Gastroesophageal sphincter (tissue), 4 donors: Measurements from ENCODE around the gene CARS2. TPM values are rescaled to one million over a fixed set of nuclear protein-coding genes. Genes with fewer than 3 reads are reported as not detected.

ENCODE experiments used
- ATAC-seq: fragments of 150-250 bp; one replicate; pipeline ENCODE4 v1.9.1; 2016; ENCODE audit warnings: mild to moderate bottlenecking, moderate library complexity
- H3K27ac ChIP-seq, 4 donors: fragments of 200-600 bp; sonication (generic) in 3 of 4; 1 replicate in 3 of 4; 2 replicates in 1 of 4; pipeline ENCODE4 v1.5.1; 2016 to 2019
- H3K27me3 ChIP-seq: fragments of 200-600 bp; sonication (generic); one replicate; pipeline ENCODE4 v1.5.1; 2019
- H3K36me3 ChIP-seq, 2 donors: fragments of 200-600 bp; sonication (generic); one replicate each; pipeline ENCODE4 v1.5.1; 2019; ENCODE audit warnings: control low read depth in 1 of 2
- H3K4me1 ChIP-seq, 3 donors: fragments of 200-600 bp; sonication (generic); 1 replicate in 2 of 3; 2 replicates in 1 of 3; pipeline ENCODE4 v1.5.1; 2016 to 2019; ENCODE audit warnings: control low read depth in 2 of 3
- H3K4me3 ChIP-seq, 2 donors: fragments of 200-600 bp; sonication (generic); one replicate each; pipeline ENCODE4 v1.5.1; 2019; ENCODE audit warnings: mild to moderate bottlenecking in 1 of 2, moderate library complexity in 1 of 2
- H3K9me3 ChIP-seq, 3 donors: fragments of 200-600 bp; sonication (generic); one replicate each; pipeline ENCODE4 v1.5.1; 2017 to 2019; ENCODE audit warnings: control low read depth in 2 of 3
- EP300 ChIP-seq: sonication (generic); formaldehyde crosslinking; IDR thresholded peaks from one replicate; pipeline ENCODE4 v1.6.1; 2017; ENCODE audit warnings: antibody characterized with exemption, mild to moderate bottlenecking
- POLR2A ChIP-seq, 2 donors: fragments of 450-650 bp; IDR thresholded peaks; one replicate each; pipeline ENCODE4 v1.6.1; 2017; ENCODE audit warnings: antibody characterized with exemption in 2 of 2, mild to moderate bottlenecking in 2 of 2, moderate library complexity in 1 of 2
- POLR2AphosphoS5 ChIP-seq: sonication (generic); formaldehyde crosslinking; IDR thresholded peaks from one replicate; pipeline ENCODE4 v1.6.1; 2017; ENCODE audit warnings: antibody characterized with exemption
- WGBS, 2 donors: methylation state at CpG; one replicate each; pipeline ENCODE4 v1.1.5; 2018; ENCODE audit warnings: low coverage in 1 of 2; 5-methylcytosine and 5-hydroxymethylcytosine counted together
- total RNA-seq, 4 donors: library from RNA; depleted of rRNA; stranded (reverse); fragments of >200 nt; gene quantifications; one replicate each; pipeline ENCODE4 v1.1.0, GENCODE V29; 2016
- TF ChIP-seq, protein P1 (sequence below), 4 experiments: fragments of 200-600 bp in 2 of 4; fragments of 450-650 bp in 2 of 4; sonication (generic) in 1 of 4; IDR thresholded peaks; one replicate each; pipeline ENCODE4 v1.5.1; 2017 to 2019; ENCODE audit warnings: antibody characterized with exemption in 4 of 4, mild to moderate bottlenecking in 2 of 4, moderate library complexity in 2 of 4

Gene CARS2
- total RNA-seq, 4 donors from 2014 or later: 36.6 to 69.1 (median 53.8) TPM

DNA sequence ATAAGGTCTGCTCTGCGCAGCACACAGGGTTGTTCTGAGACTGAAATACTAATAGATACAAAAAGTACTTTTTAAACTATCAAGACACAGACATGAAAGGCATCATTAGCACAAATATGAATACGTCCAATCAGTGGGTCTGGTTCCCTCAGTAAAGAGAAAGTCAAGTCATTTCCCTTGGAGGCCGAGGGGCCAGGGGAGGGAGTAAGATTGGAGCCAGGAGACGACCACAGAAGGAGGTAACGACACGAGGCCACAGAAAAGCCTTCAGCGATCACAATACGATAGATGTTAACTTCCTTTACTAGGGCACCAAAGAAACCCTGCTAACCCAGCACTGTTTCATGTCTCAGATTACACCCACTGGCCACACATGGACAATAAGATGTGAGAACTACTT, 5.3 kb downstream of the CARS2 start:
- TF ChIP-seq, protein P1, sequence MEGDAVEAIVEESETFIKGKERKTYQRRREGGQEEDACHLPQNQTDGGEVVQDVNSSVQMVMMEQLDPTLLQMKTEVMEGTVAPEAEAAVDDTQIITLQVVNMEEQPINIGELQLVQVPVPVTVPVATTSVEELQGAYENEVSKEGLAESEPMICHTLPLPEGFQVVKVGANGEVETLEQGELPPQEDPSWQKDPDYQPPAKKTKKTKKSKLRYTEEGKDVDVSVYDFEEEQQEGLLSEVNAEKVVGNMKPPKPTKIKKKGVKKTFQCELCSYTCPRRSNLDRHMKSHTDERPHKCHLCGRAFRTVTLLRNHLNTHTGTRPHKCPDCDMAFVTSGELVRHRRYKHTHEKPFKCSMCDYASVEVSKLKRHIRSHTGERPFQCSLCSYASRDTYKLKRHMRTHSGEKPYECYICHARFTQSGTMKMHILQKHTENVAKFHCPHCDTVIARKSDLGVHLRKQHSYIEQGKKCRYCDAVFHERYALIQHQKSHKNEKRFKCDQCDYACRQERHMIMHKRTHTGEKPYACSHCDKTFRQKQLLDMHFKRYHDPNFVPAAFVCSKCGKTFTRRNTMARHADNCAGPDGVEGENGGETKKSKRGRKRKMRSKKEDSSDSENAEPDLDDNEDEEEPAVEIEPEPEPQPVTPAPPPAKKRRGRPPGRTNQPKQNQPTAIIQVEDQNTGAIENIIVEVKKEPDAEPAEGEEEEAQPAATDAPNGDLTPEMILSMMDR (IDR thresholded peaks at IDR 0.05): no peak
- TF ChIP-seq POLR2A (IDR thresholded peaks at IDR 0.05) (no peak), EP300 (no peak), POLR2AphosphoS5 (no peak)
- Histone ChIP-seq H3K4me3 (no peak overlapping the region), H3K27ac (no peak overlapping the region), H3K9me3 (no peaks in the 10 kb centered on the region), H3K4me1 (peaks cover 2 to 44% (median 6%) of the 10 kb centered on the region in 3 donors), H3K27me3 (no peaks in the 10 kb centered on the region), H3K36me3 (peaks cover 0 to 78% of the 10 kb centered on the region in 2 donors)
- no peak for ATAC-seq
- WGBS, 2 donors: 79 to 94% methylated on average over 8 of the region's 8 CpGs

DNA sequence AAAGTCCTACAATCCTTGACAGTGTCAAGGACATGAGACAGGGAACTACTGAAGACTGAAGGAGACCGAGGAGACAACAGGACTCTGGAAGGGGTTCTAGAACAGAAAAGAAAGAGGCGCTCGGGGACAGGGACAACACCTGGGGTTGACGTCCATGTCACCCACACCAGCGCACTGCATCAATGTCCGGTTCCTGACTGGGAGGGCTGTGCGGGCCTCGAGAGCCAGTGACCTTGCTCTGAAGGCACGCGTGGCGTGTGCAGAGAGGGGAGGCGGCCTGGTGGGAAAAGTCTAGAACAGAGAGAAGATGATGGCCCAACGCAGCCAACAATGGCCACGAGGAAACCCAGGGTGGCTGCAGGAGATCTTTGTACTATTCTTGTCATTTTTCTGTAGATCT, 5.7 kb downstream of the CARS2 start:
- 88 to 94% methylated on average over 2 to 14 of the region's 14 CpGs for WGBS, 2 donors
- no peak overlapping the region for H3K27ac ChIP-seq
- H3K4me3 ChIP-seq: no peak overlapping the region
- H3K9me3 ChIP-seq: no peaks in the 10 kb centered on the region
- TF ChIP-seq EP300: no peak
- no peak for TF ChIP-seq POLR2AphosphoS5
- no peak for TF ChIP-seq POLR2A (IDR thresholded peaks at IDR 0.05)
- H3K36me3 ChIP-seq: peaks cover 0 to 83% of the 10 kb centered on the region in 2 donors
- no peak for ATAC-seq
- no peaks in the 10 kb centered on the region for H3K27me3 ChIP-seq
- peaks cover 2 to 40% (median 6%) of the 10 kb centered on the region in 3 donors for H3K4me1 ChIP-seq

DNA sequence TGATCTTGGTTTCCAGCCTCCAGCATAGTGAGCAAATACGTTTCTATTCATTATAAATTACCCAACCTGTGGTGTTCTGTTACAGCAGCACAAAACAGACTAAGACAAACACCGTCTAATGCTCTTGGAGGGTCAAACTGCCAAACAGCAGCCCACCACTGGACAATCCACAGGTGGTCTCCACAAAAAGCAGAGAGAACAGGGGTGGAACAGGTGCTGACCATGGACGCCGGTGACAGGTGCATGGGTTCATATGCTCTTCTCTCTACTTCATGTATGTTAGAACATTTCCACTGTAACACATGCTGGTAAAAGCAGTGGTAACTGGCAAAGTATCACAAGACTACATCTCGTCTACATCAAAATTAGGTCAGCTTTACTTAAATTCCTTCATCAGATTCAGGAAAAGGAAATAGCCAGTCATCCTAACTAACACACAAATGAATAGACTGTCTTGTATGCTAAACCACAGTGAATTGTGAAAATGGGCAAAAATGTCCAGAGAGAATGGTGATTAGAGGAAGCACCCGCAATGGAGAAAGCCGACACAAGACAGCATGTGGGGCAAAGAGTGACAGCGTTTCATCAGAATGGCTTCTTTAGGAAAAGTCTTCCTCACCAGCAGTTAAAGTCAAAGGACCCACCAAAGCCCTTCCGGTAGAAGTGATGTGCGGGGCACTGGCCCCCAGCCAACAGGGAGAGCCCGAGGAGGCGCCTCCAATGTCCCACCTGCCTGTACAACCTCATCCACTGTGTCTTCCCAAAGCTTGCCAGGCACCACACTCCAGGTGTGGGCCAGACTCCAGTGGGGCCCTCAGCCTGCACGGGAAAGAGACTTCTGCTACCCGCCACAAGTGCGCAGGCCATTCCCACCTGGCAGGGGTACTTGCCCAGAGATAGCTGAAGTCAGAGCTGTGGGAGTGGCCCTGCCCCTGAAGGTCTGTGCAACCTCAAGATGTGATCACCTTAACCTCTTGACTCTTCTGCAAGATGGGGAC, 6.5 kb downstream of the CARS2 start:
- H3K4me1 ChIP-seq: peaks cover 0 to 33% (median 0%) of the 10 kb centered on the region in 3 donors
- peaks cover 0 to 90% of the 10 kb centered on the region in 2 donors for H3K36me3 ChIP-seq
- WGBS, 2 donors: 66 to 75% methylated on average over 6 of the region's 15 CpGs
- H3K27ac ChIP-seq: no peak overlapping the region
- H3K9me3 ChIP-seq: no peaks in the 10 kb centered on the region
- ATAC-seq: no peak
- H3K4me3 ChIP-seq: no peak overlapping the region
- TF ChIP-seq, protein P1 (IDR thresholded peaks at IDR 0.05): no peak
- TF ChIP-seq POLR2AphosphoS5 (no peak), POLR2A (IDR thresholded peaks at IDR 0.05) (no peak), EP300 (no peak)
- no peaks in the 10 kb centered on the region for H3K27me3 ChIP-seq

DNA sequence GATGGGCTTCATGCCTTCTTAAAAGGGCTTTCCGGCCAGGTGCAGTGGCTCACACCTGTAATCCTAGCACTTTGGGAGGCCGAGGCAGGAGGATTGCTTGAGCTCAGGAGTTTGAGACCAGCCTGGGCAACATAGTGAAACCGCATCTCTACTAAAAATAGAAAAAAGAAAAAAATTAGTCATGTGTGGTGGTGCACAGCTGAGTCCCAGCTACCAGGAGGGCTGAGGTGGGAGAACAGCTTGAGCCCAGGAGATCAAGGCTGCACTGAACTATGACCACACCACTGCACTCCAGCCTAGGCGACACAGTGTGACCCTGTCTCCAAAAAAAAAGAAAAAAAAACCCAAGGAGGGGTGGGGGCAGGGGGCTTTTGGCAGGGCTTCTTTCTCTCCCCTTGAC, 7.2 kb downstream of the CARS2 start:
- H3K4me3 ChIP-seq: no peak overlapping the region
- TF ChIP-seq POLR2A (IDR thresholded peaks at IDR 0.05) (no peak), EP300 (no peak), POLR2AphosphoS5 (no peak)
- TF ChIP-seq, protein P1 (IDR thresholded peaks at IDR 0.05): no peak
- H3K4me1 ChIP-seq: peaks cover 0 to 25% (median 0%) of the 10 kb centered on the region in 3 donors
- H3K27me3 ChIP-seq: no peaks in the 10 kb centered on the region
- no peaks in the 10 kb centered on the region for H3K9me3 ChIP-seq
- no peak for ATAC-seq
- peaks cover 0 to 96% of the 10 kb centered on the region in 2 donors for H3K36me3 ChIP-seq
- H3K27ac ChIP-seq: no peak overlapping the region
- WGBS, 2 donors: 40 to 100% methylated on average over 1 to 4 of the region's 4 CpGs

DNA sequence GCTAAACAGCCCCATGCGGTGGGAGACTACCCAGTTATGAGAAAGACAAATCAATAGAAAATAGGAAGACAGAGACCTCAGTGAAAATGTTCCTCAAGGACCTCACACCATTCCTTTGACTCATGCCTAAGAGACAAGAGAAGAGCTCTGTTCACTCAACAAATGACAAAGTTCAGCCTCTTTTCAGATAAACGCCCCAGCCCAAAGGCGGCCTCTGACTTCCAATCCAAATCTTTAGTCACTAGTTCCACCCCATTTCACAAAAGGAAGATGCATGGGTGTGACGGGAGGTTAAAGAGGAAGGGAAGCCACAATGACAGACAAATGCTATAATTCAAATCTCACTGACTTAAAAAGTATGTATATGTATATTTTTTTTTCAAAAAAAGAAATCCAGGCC, 8.1 kb downstream of the CARS2 start:
- Histone ChIP-seq H3K4me3 (no peak overlapping the region), H3K9me3 (no peaks in the 10 kb centered on the region), H3K27ac (no peak overlapping the region), H3K27me3 (no peaks in the 10 kb centered on the region), H3K4me1 (peaks cover 0 to 17% (median 0%) of the 10 kb centered on the region in 3 donors), H3K36me3 (peaks cover 0 to 97% of the 10 kb centered on the region in 2 donors)
- 81 to 86% methylated on average over 3 to 4 of the region's 4 CpGs for WGBS, 2 donors
- ATAC-seq: no peak
- TF ChIP-seq, protein P1 (IDR thresholded peaks at IDR 0.05): no peak
- TF ChIP-seq POLR2A (IDR thresholded peaks at IDR 0.05): no peak
- TF ChIP-seq POLR2AphosphoS5: no peak
- TF ChIP-seq EP300: no peak
